Peyer's patch (tissue), 4 donors: ENCODE measurements around the gene WTIP.

Experiments used
- CTCF ChIP-seq, 6 experiments: fragments of 450-650 bp in 4 of 6; fragments of 200-600 bp in 2 of 6; sonication (generic) in 1 of 6; IDR thresholded peaks; one replicate each; pipeline ENCODE4 v1.5.1; 2017 to 2019; ENCODE audit warnings: antibody characterized with exemption in 6 of 6, mild to moderate bottlenecking in 3 of 6, moderate library complexity in 1 of 6
- POLR2A ChIP-seq, 2 donors: fragments of 450-650 bp; IDR thresholded peaks; one replicate each; pipeline ENCODE4 v1.5.1; 2017; ENCODE audit warnings: antibody characterized with exemption in 2 of 2, mild to moderate bottlenecking in 2 of 2, moderate library complexity in 2 of 2

GRCh38 chr19:34506026-34506370 is 24.4 kb downstream of the WTIP start:
- TF ChIP-seq CTCF (IDR thresholded peaks at IDR 0.05) = no peak
- TF ChIP-seq POLR2A (IDR thresholded peaks at IDR 0.05) = no peak
